VCaP (cell line): ENCODE measurements around the gene PTPRT.

ENCODE experiments used
- H3K27ac ChIP-seq: fragments of 450-650 bp; 2 replicates; pipeline ENCODE4 v1.5.1; 2017
- TF ChIP-seq, protein P1 (sequence below): fragments of 450-650 bp; conservative IDR thresholded peaks from 2 replicates; pipeline ENCODE4 v1.5.1; 2017; ENCODE audit warnings: mild to moderate bottlenecking, moderate library complexity

Gene PTPRT

DNA sequence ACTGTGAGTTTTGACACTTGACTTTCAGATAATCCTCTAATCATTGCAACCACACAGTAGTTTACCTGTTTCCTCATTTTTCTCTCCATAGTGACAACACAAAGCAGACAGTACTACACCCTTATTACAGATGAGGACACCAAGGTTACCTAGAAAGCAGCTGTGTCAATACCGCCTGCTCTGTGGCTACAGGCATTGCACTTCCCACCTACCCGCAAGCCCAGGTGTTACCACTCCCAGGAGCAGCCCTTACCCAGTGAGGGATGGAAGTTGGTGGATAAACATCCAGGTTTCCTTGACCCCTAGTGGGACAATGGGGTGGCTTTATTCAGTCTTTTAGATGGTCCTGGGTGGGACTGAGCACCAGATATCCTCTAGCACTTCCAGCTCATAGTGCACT lies 503.6 kb downstream of the PTPRT start:
- TF ChIP-seq, protein P1, sequence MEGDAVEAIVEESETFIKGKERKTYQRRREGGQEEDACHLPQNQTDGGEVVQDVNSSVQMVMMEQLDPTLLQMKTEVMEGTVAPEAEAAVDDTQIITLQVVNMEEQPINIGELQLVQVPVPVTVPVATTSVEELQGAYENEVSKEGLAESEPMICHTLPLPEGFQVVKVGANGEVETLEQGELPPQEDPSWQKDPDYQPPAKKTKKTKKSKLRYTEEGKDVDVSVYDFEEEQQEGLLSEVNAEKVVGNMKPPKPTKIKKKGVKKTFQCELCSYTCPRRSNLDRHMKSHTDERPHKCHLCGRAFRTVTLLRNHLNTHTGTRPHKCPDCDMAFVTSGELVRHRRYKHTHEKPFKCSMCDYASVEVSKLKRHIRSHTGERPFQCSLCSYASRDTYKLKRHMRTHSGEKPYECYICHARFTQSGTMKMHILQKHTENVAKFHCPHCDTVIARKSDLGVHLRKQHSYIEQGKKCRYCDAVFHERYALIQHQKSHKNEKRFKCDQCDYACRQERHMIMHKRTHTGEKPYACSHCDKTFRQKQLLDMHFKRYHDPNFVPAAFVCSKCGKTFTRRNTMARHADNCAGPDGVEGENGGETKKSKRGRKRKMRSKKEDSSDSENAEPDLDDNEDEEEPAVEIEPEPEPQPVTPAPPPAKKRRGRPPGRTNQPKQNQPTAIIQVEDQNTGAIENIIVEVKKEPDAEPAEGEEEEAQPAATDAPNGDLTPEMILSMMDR = no peak
- no peak overlapping the region for H3K27ac ChIP-seq

DNA sequence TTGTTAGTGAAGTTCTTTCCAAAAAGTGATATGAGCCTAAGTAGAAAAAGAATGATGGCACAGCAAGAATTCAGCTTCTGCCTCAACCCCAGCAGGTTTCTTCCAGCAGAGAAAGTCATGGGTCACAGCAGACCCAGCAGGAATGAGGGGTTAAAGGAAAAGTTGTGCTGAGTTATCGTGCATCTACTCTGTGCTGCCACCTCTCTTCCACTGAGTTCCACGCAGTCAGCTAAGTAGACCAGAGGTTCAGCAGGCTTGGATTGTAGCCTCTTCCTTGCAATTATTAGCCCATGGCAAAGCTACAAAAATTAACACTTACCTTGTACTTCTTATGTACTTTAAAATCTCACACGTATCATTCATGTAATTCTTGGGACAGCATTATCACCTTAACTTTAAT lies 510.8 kb downstream of the PTPRT start:
- no peak overlapping the region for H3K27ac ChIP-seq
- TF ChIP-seq, protein P1 = peak; percentile 85

DNA sequence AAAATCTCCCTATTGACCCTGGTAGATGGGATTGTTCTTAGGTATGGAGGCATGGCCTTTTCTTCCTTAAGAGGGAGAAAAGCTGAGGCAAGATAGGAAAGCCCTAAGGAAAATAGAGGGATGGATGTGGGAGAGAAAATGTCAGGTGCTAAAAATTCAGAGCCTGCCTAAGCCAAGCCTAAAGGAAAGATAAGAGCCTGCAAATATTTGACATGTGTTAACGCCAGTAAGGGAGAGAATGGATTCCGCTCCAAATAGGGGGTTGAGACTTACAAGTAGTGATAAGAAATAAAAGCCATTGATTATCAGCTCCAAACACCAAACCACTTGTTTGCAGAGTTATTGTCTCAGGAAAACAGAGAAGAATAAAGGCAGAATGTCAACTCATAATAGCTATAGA lies 533.6 kb downstream of the PTPRT start:
- TF ChIP-seq, protein P1 = no peak
- H3K27ac ChIP-seq = no peak overlapping the region

DNA sequence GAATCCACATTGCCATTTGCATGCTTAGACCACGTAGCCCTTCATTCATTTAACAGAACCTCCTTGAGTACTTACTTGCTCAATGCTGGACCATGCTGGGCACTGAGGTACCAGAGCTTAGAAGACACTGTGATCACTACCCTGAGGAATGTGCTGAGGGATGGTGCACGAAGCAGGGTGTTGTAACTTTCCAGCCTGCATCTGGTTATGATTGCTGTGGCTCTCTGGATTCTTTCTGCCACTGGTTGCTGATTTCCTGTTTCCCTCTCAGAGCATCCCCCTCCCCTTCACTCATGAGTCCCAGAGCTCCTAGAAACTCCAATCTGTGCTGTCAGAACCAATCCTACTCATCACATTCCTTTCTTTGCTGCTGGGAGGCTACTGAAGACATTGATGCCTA lies 537.4 kb downstream of the PTPRT start:
- TF ChIP-seq, protein P1 = no peak
- no peak overlapping the region for H3K27ac ChIP-seq

DNA sequence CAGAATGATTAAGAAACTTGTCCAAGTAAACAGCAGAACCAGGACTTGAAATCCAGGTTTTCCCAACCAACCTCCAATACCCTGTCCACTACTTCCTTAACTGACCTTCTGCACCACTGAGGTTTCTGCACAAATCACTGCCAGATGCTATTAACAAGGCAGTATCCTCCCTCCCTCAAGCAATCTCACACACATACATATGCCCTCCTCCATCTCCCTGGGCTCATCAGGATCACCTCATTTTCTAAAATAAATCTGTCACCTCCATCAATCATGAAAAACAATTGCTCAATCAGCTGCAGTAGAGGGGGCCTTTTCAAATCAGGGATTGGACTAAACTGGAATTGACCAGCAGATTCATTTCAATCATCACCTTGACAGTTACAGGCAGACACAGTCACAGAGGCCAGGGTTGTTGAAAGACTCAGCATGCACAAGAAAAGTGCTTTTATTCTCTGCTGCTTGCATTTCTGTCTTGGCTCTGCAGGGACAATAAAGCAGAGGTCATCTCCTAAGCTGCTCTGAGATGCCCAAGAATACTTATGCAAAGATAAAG lies 539.4 kb downstream of the PTPRT start:
- TF ChIP-seq, protein P1 = no peak
- no peak overlapping the region for H3K27ac ChIP-seq

DNA sequence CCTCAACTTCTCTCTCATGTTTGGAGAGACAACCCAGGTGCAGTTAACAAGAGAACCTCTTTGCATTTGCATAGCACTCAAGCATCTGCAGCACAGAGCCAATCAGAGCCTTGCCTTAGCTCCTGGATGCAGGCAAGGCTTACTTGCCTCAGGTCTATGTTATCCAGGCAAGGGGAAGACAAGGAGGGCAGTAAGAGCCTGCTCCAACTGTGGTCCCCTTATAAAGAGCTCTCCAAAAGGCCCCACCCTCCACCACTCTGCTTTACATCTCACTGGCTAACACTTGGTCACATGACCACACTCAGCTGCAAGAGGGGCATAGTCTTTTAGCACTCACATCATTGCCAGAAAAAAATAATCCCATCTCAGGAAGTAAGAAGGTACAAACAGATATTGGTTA lies 540.0 kb downstream of the PTPRT start:
- H3K27ac ChIP-seq = no peak overlapping the region
- TF ChIP-seq, protein P1 = no peak

DNA sequence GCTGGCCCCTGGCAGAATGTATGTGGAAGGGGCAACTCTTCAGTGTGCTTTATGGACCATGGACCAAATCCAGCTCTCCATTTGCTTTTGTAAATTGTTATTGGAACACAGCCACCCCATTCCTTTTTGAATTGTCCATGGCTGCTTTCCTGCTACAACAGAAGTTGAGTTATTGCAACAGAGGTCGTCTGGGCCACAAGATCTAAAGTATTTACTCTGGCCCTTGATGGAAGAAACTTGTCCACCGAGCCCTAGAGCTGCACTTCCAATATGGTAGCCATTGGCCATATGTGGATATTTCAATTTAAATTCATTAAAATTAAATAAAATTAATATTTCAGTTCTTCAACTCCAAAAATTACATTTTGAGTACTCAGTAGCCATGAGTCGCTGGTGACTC lies 543.5 kb downstream of the PTPRT start:
- TF ChIP-seq, protein P1 = no peak
- H3K27ac ChIP-seq = no peak overlapping the region
